Measurements from ENCODE around the gene TEKTIP1. TPM values are rescaled to one million over a fixed set of nuclear protein-coding genes. Genes with fewer than 3 reads are reported as not detected.

Gene TEKTIP1
- total RNA-seq, 2 experiments from 2014 or later = 1.4 to 2.5 TPM

Other genes starting within 250 kb of the TEKTIP1 start
- gene NFIC, start 172.6 kb upstream of the TEKTIP1 start, total RNA-seq = 10 to 100 TPM; 20.5 to 22.6 TPM
- under 1 TPM in 1 of 2 experiments, not detected in 1; 0.49 TPM for gene SMIM24, start 58.6 kb upstream of the TEKTIP1 start, total RNA-seq
- gene SMIM44, start 55.7 kb upstream of the TEKTIP1 start, total RNA-seq = not detected
- 10 to 100 TPM in 1 of 2 experiments, 1 to 10 TPM in 1; 9.6 to 15.4 TPM for gene DOHH, start 38.5 kb upstream of the TEKTIP1 start, total RNA-seq
- gene FZR1, start 32.9 kb upstream of the TEKTIP1 start, total RNA-seq = 10 to 100 TPM; 40.8 to 50.7 TPM
- 10 to 100 TPM; 44.7 to 46.7 TPM for gene MFSD12, start 18.4 kb downstream of the TEKTIP1 start, total RNA-seq
- 10 to 100 TPM; 59.5 to 62.5 TPM for gene HMG20B, start 33.8 kb downstream of the TEKTIP1 start, total RNA-seq
- under 1 TPM; 0.48 to 0.51 TPM for gene GIPC3, start 46.3 kb downstream of the TEKTIP1 start, total RNA-seq
- gene TBXA2R, start 67.7 kb downstream of the TEKTIP1 start, total RNA-seq = under 1 TPM; 0.64 to 0.72 TPM
- gene CACTIN, start 87.6 kb downstream of the TEKTIP1 start, total RNA-seq = 10 to 100 TPM; 28.0 to 33.6 TPM
- gene PIP5K1C, start 161.3 kb downstream of the TEKTIP1 start, total RNA-seq = 10 to 100 TPM; 14.6 to 15.3 TPM
- 1 to 10 TPM; 1.0 to 2.7 TPM for gene TJP3, start 169.2 kb downstream of the TEKTIP1 start, total RNA-seq
- gene APBA3, start 222.5 kb downstream of the TEKTIP1 start, total RNA-seq = 10 to 100 TPM; 29.8 to 37.1 TPM
- gene MRPL54, start 223.5 kb downstream of the TEKTIP1 start, total RNA-seq = 10 to 100 TPM; 54.8 to 63.9 TPM
- gene RAX2, start 233.1 kb downstream of the TEKTIP1 start, total RNA-seq = not detected
- 10 to 100 TPM; 24.3 to 30.1 TPM for gene MATK, start 247.2 kb downstream of the TEKTIP1 start, total RNA-seq

Measured in activated CD4-positive, alpha-beta T cell treated with anti-CD3 and anti-CD28 coated beads for 36 hours (primary cell).